ENCODE data around the gene RBMS1.
A peak's percentile ranks its signal among the peaks of the same experiment; 100 is the strongest.

The RBMS1 gene

DNA sequence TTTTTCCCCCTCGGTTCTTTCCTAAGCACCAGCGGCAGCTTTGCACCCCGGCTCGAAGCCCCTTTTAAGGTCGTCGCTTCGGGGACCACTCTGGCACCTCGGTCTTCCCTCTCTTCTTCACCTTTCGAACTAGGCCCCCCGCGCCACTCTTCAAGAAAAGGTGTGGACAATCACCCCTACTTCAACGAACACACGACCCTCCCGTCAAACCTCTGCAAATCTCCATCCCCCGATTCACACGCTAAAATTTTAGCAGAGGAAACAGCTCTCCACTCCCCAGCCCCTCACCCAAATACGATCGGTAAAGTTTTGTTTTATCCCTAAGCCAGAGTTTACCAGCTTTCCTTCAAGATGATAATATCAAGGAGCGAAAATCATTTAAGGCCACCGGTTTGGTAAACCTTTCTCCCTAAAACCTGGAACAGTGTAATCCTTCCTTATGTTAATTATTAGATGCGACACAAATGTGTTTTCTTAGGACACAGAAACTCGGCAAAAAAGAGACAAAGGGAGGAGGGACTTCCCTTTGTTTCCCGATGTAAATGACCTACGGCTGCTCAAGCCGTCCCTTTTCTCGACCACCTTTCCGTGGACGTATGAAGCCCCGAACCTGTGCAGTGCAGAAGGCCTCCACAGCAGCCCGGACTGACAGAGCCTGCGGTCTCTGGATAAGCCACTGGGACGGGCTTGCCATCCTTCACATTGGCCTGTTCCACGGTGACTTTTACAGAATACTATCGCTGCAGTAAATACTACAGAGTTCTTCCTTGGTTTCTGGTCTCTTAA, 85.2 kb downstream of the RBMS1 start:
- no peak for DNase-seq

DNA sequence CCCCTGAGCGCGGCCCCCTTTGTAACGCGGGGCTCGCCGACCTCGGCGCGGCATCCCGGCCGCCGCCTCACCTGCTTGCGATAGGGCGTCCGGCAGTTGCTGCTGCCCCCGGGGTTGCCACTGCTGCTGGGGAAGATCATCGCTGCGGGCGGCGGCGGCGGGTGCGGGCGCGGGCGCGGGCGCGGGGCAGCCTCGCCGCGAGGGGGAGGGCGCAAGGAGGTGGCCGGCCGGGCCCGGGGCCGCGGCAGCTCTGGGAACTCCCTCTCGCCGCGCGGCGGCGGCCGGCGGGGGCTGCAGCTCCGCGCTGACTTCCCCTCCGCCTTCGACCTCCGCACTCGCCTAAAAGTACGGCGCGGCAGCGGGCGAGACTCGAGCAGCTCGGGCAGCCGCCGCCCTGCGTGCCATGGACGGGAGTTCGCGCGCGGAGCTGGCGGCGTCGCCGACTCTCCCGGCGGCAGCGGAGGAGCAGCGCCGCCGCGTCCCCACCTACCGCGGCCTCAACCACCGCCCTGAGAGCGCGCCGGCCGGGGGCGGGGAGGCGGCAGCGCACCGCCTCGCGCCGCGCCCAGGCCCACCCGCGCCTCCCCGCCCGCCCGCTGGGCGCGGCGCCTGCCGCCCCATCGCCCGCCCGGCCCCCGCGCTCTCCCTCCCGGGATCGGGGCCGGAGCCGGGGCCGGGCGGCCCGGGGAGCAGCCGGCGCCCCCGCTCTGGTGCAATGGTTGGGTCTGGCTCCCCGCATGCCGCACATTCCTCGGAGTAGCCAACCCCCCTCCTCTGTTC, 86.0 kb downstream of the RBMS1 start:
- DNase-seq: peak; percentile 24 to 79 (median 52)

DNA sequence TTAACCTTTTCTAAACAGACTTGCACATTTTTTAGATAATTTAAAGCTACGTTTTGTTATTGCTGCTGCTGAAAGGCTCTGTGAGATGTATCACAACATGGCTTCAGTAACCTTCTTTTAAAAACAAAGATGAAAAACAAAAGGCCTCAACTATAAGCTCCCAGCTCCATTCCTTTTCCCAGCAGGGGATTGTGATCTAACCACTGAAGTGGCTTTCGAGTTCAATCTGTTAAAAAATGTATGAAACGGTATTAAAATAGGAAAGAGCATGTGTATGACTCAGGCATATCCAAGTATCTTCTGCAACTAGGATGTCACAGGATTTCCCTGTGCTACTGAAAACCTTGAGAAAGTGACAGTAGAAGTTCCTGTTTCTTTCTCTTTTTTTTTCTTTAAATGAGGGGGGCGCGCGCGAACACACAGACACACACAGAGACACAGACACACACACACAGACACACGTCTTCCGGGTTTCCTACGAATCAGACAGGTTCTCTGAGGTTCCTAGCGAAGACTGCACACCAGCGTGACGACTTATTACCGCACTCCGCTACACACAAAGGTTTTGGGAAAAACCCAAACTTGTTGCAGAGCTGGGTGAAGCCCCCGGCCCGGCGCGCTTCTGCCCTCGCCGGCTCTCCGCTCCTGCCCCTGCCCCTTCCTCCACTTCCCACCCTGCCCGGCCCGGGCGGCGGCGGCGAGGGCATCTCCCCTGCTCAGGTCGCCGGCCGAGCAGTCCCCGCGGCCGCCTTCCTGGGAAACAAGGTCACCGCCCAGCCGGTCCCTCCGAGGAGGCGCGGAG, 86.8 kb downstream of the RBMS1 start:
- DNase-seq: peak; percentile 40 to 94 (median 63)

DNA sequence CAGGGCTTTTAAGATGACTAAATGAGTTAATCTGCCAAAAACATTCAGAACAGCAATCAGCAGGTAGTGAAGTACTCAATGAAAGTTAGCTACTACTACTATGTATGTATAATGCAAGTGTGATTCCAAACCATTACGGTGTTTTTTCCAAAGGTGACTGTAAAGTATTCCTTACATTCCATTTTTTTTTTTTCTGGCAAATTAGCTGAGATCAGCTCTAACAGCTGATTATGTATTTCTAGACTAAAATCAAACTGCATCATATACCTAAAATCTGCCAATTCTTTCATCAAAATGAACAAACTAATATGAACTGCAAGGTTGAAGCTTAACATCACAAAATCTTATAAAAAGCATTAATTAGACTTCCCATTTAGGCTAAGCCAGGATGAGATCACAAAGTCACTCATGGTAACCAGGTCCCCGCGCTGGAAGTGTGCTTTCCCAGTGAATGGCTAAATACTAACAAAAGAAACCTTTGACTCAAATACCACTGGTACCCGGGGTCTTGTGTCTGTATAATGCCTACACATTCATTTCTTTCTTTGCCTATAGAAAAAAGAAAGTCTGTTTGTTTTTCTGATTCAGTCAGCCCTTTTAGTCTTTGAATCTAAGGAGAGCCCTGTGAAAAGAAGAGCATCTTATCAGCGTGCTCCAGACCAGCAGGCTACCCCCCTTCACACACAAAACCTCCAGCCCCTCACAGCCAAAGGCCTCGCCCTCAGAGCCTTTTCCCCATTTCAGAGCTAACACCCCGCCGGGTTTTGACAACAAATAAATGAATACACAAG, 88.3 kb downstream of the RBMS1 start:
- peak in 1 of 5 experiments; percentile 35 for DNase-seq

DNA sequence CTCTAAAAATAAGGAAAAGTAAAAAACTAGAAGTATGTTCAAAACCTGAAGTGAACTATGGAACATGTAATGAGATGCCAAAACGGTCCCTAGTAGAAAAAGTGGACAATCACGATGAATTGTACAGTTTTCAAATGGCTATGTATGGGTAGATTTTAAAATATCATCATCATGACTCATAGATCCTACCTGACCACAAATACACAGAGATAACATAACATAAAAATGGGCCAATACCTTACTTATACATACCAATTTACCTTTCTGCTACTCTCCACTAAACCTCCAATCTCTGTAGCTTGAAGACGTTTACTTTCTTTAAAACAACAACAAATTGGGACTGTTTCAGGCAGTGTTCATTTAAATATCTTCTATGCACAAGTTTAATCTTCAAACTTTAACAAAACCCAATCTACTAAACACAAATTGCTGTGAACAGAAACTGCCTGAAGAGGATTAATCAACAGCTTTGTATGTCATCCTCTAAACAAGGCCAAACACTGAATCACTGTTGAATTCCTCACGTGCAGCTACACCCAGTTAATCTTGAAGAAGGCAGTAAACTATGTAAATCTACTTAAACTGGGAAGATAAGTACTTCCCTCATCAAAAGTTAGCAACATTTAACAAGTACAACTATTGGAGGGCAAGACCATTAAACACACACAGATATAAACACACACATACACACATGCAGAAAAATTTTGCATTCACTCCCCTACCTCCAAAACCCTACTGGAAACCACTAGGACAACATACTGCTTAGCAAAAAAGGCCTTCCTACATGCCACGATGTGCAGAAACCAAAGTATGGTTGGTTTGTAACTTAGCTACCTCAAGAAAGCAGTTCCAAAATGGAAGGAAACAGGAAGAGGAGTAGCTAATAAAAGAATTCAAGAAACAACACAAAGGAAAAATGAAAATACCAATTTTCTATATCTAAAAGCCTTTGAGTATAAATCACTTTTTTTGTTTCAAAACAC, 90.3 kb downstream of the RBMS1 start:
- DNase-seq: peak in 1 of 5 experiments; percentile 52

DNA sequence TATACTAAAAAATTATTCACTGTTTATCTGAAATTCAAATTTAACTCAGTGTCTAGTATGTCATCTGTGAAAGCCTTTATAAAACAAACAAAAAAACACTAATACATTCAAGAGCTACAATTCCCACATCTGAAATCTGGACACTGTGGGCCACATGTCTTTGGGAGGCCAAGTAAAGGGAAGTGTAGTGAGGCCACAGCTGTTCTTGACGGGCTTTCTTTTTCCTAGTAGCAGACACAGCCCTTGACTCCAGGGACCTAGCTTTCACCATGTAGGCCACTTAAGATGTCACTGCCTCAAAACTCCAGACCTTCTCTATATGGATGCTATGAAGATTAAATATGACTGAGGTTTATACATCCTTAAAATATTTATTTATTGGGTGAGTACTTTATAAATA, 91.1 kb downstream of the RBMS1 start:
- DNase-seq: no peak

DNA sequence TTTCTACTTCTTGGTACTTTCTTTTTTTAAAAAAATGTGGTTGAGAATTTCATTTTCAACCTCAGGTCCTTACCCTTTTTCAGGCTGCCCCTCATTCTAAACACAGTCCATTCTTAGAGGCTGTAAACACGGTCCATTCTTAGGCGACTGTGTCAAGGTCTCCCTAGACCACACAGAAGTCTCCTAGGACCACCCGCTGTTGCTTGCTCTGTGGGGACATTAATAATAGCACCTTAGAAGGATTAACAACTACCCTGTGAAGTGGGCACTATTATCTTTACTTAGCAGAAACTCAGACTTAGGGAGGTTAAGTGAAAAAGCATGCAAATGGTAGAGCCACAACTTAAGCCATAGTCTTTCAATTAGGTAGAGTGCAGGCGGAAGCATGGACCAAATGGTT, 91.7 kb downstream of the RBMS1 start:
- no peak for DNase-seq

DNA sequence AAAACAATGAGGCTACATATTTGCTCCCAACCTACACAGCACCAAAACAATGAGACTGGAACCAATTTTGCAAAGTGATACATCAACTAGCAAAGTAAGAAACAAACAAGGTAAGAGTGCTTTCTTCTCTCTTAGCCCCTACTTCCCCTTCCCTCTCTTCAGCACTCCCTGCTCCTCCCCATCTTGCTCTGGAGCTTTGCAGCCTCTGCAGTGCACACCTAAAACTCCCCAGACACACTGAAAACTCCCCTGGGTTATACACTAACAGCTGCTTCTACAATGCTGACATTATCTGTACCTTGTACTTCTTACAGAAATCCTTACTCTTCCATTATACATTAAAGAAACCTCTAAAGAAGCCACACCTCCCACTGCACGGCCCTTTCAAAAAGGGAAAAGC, 93.7 kb downstream of the RBMS1 start:
- no peak for DNase-seq

DNA sequence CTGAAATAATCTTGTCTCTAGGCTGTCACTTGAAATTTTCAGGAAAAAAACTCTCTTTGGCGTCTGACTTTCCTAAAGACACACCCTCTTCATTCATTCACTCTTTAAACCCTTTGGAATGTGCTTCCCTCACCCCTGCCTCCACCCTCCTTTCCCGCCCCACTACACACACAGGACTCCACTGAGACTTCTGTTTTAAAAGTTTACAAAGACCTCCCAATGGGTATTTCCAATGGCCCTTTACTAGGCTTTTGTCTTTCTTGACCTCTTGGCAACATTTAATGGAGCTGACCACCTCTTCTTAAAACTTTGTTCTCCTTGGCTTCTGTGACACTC, 96.1 kb downstream of the RBMS1 start:
- DNase-seq: no peak

DNA sequence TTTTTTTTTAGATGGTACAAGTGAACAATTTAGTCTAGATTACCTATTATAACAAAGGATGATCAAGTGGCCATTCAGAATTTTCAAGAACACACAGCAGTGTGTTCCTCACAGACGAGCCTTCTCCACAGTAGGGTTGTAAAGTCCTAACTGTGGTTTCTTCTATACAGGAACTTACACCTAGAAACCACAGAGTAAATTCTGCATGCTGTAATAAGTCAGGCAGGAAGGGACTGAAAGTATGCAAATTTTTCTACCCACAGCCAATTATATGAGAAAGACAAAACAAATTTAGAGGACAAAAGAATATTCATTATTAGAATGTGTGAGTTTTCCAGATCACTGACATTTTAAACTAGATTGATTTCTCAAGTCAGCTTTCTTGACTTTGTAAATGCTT, 99.5 kb downstream of the RBMS1 start:
- DNase-seq: peak in 2 of 5 experiments; percentile 61 to 82

DNA sequence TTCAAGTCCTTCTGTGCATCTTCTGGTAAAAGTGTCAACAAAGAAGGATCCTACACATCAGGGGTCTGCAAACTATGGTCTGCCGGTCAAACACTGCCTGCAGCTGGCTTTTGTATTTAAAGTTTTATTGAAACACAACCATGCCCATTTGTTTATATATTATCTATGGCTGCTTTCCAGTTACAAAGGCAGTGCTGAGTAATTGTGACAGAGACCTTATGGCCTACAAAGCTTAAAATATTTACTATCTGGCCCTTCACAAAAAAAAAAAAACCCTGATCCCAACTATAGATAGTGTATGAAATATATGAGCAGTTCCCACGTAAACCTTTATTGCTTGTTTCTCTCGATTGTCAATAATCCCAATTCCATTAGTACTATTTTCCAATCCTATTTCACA, 101.4 kb downstream of the RBMS1 start:
- no peak for DNase-seq

DNA sequence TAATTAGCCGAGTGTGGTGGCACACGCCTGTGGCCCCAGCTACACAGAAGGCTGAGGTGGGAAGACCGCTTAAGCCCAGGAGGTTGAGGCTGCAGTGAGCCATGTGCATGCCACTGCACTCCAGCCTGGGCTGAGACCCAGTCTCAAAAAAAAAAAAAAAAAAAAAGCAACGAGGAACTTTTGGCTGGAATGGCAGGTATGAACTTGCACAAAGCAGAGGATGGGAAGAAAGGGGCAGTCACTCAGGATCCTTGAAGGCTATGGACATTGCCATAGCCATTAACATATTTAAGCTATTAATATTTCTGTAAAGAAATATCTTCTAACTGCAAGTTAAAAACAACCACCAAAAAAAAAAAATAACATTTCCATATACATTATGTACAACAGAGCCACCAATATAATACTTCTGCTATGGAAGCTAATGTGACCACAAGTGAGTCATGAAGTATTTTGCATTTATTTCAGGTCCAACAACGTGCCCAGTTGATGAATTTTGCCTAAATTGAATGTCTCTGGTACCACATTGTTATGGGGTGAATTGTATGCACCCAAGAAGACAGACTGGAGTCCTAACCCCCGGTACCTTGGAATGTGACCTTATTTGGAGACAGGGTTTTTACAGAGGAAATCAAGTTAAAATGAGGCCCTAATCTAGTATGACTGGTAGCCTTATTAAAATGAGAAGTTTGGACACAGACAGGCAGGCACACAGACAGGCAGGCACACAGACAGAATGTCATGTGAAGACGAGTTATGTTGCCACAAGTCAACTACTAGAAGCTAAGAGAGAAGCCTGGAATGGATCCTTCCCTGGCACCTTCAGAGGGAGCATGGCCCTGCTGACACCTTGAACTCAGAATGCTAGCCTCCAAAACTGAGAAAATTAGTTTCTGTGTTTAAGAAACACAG, 102.8 kb downstream of the RBMS1 start:
- DNase-seq: no peak

DNA sequence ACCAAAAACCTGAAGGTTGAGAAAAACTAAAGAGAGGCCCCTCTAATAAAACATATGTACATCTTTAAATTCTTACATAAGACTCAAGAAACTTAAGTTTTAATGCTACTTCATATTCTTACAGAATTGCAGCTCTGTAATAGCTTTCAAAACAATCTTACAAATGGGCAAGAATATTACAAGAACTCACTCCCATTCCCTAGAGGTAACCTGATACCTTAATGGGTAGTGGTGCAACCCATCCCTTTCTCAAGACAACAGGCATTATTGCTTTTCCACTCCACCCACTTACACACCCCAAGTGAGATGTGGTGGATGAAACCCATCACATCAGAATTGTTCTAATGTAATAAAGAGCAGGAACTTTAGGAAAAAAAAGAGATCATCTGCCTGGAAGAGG, 103.7 kb downstream of the RBMS1 start:
- DNase-seq: no peak

DNA sequence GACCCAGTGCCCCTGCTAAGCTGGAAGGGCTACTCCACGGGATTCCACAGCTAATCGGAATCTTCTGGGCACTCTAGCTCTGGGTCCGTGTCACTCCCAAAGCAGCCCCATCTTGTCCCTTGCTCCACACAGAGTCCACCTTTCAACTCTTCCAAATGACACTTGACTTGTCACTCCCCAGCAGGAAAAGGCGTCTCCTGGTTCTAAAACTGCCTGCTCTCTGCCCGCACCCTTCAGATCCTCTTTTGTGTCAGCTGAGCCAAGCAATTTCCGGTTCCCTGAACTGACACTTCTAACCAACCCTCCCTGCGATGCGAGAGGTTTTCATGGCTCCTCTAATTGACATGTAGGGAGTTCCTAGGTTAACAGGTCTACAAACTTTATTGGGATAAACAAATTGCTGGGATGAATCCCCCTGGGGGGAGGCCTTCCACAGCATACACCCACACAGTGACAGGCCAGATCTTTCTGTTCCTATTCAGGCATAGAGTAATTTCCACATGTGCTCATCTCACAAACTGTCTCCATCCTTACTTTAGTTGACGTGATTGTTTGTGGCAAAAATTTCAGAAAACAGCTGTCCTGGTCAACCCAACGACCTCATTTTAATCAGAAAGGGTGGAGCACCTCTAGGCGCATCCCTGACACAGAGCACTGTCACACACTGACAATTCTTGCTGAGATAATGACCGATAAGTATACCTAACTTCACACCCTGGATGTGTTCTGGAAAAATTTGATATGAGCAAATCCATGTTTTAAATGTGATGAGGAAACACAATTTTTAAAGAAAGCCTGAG, 104.9 kb downstream of the RBMS1 start:
- peak in 2 of 5 experiments; percentile 29 to 71 for DNase-seq

DNA sequence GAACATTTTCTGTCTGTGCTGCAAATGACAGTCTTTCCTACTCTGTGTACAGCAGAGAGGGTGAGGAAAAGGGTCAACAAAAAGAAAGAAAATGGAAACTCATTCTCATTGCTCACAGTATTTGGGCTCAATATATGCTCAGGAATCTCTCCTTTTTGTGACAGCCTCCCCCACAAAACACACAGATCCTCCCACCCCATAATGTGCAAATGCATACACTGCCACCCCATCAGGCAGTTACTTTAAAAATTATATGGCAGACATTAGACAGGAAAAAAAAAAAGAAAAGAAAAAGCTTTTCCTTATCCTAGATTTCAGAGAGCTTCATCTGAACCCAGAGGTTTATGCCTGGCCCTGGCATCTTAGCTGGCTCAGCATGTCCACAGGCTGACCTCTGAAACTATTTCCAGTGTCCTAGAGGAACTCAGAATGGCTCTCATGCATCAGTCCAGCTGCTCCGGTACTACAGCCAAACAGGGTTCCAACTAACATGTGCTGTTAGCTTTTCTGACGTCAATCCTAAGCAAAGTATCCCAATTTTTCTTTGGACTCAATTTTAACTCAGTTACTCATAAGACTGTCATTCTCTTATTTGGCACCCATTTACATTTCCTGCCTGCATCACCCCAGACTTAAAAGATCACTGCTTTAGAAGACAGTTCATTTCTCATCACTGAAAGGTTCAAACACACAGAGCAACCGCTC, 105.9 kb downstream of the RBMS1 start:
- DNase-seq: no peak

DNA sequence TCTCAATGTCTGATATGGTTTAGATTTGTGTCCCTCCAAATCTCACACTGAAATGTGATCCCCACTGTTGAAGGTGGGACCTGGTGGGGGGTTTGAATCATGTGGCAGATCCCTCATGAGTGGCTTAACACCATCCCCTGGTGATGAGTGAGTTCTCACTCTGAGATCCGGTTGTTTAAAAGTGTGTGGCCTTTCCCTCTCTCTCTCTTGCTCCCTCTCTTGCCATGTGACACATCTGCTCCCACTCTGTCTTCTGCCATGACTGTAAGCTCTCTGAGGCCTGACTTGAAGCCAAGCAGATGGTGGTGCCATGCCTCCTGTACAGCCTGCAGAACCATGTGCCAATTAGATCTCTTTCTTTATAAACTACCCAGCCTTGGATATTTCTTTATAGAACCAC, 108.8 kb downstream of the RBMS1 start:
- DNase-seq: no peak

DNA sequence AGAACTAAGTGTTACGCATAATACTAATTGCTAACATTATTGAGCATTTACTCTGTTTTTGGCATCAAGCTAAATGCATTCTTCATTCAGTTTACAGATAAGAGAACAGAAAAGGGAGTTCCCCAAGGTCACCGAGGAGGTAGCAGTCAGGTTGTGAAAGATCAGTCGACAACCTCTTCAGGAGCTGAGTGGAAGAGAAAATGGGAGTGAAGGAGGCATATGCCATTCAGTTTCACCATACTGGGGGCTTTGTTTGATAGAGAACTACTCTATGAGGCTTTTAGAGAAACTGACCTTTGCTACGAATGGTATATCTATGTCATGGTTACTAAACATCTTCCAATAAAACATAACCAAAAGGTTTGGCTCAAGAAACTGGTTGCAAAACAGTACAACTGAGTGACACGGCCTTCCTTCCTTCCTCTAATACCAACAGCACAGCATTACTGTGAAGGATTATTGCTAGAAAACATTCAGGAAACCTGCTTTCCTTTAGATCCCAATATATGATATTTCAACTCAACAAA, 112.1 kb downstream of the RBMS1 start:
- DNase-seq: no peak

DNA sequence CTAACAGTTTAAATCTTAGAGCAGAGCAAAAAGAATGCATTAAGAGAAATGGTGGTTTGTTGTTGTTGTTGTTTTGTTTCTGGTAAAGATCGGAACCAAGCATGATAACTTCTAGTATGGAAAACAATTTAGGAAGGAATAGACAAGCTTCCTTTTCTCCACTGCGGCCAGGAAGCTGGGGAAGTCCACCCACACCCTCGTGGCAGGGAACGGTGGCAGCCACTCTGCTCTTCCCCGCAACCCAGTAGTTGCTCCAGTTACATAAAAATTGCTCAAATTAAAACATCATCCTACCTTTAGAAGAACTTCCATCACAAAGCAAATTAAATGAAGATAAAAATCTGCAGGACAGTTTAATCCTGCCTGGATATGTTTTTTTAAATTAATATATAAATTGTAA, 113.0 kb downstream of the RBMS1 start:
- no peak for DNase-seq

All from T-helper 2 cell (primary cell).